ENCODE results near the gene GLIS1.

DNA sequence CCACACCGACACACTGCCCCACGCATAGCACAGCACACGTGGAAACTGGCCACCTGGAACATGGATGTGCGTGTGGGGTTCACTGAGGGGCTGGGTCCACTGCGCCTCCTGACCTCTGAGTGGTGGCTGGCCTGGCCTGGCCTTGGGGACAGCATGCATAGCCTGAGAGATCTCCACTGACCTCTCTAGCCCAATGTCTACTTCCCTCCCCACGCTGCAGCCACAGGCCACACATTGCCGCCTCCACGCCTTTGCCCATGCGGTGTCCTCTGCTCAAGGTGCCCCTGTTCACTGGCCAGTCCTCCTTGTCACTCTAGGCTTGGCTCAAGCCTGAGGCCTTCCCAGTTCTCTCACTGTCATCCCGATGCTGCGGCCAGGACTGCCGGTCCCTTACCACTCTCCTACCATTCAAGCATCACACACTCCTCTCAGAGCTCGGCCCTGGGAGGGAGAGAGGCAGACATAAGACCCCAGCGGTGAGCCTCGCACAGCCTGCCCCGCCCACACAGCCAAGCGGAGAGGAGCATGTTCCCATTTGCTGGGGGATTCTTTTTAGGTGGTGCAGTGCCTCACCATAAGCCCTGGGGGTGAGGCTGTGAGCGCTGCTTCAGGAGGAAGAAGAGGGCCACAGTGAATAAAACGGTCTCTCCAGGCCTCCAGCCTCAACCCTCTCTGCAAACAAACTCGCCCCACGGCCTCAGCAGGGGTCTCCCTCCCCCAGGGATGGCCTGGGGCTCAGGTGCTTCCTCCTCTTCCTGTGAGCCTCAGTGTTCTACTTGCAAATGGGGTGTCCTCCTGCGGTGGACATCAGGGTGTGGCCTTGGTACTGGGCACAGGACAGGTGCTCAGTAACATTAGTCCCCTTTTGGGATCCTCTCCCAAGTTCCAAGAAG lies 199.0 kb downstream of the GLIS1 start:
- no peak for TF ChIP-seq EZH2phosphoT487 (IDR thresholded peaks at IDR 0.05; ENCODE audit: low read depth, severe bottlenecking, unreplicated experiment)
- TF ChIP-seq, protein P1, sequence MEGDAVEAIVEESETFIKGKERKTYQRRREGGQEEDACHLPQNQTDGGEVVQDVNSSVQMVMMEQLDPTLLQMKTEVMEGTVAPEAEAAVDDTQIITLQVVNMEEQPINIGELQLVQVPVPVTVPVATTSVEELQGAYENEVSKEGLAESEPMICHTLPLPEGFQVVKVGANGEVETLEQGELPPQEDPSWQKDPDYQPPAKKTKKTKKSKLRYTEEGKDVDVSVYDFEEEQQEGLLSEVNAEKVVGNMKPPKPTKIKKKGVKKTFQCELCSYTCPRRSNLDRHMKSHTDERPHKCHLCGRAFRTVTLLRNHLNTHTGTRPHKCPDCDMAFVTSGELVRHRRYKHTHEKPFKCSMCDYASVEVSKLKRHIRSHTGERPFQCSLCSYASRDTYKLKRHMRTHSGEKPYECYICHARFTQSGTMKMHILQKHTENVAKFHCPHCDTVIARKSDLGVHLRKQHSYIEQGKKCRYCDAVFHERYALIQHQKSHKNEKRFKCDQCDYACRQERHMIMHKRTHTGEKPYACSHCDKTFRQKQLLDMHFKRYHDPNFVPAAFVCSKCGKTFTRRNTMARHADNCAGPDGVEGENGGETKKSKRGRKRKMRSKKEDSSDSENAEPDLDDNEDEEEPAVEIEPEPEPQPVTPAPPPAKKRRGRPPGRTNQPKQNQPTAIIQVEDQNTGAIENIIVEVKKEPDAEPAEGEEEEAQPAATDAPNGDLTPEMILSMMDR (IDR thresholded peaks at IDR 0.05; ENCODE audit: poor library complexity) = no peak
